H1 (cell line): ENCODE results near the gene PRKN. TPM values are rescaled to one million over a fixed set of nuclear protein-coding genes. Genes with fewer than 3 reads are reported as not detected.

Source experiments
- CTCF ChIP-seq, 3 experiments: IDR thresholded peaks; 1 replicate in 2 of 3; 2 replicates in 1 of 3; pipeline versions ENCODE4 v1.5.1 to v1.6.1; 2011; ENCODE audit warnings: low read length in 3 of 3, mild to moderate bottlenecking in 3 of 3, inconsistent platforms in 2 of 3, low read depth in 1 of 3, moderate library complexity in 1 of 3; ENCODE audit not compliant: insufficient read depth in 1 of 3; ENCODE audit errors: control extremely low read depth in 1 of 3
- GABPA ChIP-seq: IDR thresholded peaks from 2 replicates; pipeline ENCODE4 v1.6.1; 2011; ENCODE audit warnings: mild to moderate bottlenecking, low read length, moderate library complexity, borderline replicate concordance; ENCODE audit not compliant: insufficient read depth
- RXRA ChIP-seq: IDR thresholded peaks from 2 replicates; pipeline ENCODE4 v1.6.1; 2011; ENCODE audit warnings: low read depth, mild to moderate bottlenecking, low read length, moderate library complexity; ENCODE audit not compliant: insufficient read depth
- polyA plus RNA-seq, 7 experiments: library from polyadenylated mRNA; depleted of rRNA in 3 of 7; stranded (reverse) in 5 of 7; unstranded in 2 of 7; fragments of >200 nt in 5 of 7; fragments of 200-250 nt in 2 of 7; gene quantifications; 1 replicate in 5 of 7; 2 replicates in 1 of 7; 4 replicates in 1 of 7; pipeline versions ENCODE4 v1.2.1 to v1.2.3, GENCODE V29; 2011 to 2013; ENCODE audit warnings: missing spikeins in 2 of 7, mixed read lengths in 2 of 7
- total RNA-seq: library from RNA; stranded (reverse); fragmentation: NEBNext Ultra II Directional; extraction: Animal tissue kit (Norgen Biotek cat#: 25700); gene quantifications from 2 replicates; pipeline ENCODE4 v1.2.1, GENCODE V29; 2021

The PRKN gene
- total and polyA plus RNA-seq, 2 of the 8 experiments (the other 6 are each of a cell fraction or from before 2014, with no cell fraction given) = 0.13 to 0.29 TPM

- no peak for TF ChIP-seq CTCF (IDR thresholded peaks at IDR 0.05; ENCODE audit: control extremely low read depth in 1 of 3, insufficient read depth in 1 of 3, low read depth in 1 of 3, low read length in 3 of 3)
- no peak for TF ChIP-seq RXRA
- no peak for TF ChIP-seq GABPA
These were observed 1368.0 kb downstream of the PRKN start (continued) for GRCh38 chr6:161359618-161359945.
